PC-3 (cell line): ENCODE results near the gene AUTS2. TPM values are rescaled to one million over a fixed set of nuclear protein-coding genes. Genes with fewer than 3 reads are reported as not detected.
"Not testable (repeated sequence)": the region's sequence is repeated elsewhere in the genome, so short reads cannot be mapped to it uniquely, and the experiment has no call there.

Source experiments
- ATAC-seq: fragments of 200-7000 bp; cut with Tn5 transposase; 2 replicates; pipeline ENCODE4 v1.9.1; 2020; ENCODE audit warnings: mild to moderate bottlenecking, moderate library complexity
- BruUV-seq: library from RNA; stranded (reverse); fragments of 400-500 nt; replicated peaks from 2 replicates; lab custom pipeline; 2021; lab: Mats Ljungman, UMichigan
- CTCF ChIA-PET: fragments of 300-600 bp; sonication (Branson Sonifier 250); formaldehyde crosslinking; loops from one replicate; lab custom pipeline; 2022; ENCODE audit warnings: antibody characterized with exemption; lab: Charles Lee
- POLR2A ChIA-PET: fragments of 300-600 bp; sonication (Branson Sonifier 250); formaldehyde crosslinking; loops from one replicate; lab custom pipeline; 2022; ENCODE audit warnings: antibody characterized with exemption; ENCODE audit not compliant: unreplicated experiment; lab: Charles Lee
- DNase-seq: peaks from one replicate; pipeline ENCODE4 v3.0.0-alpha.2; 2015
- H2AFZ ChIP-seq: fragments of 300-600 bp; sonication (generic); 2 replicates; pipeline ENCODE4 v1.6.0; 2016; ENCODE audit warnings: antibody characterized with exemption, low read length
- H3F3A ChIP-seq: fragments of 300-600 bp; sonication (generic); one replicate; pipeline ENCODE4 v1.6.0; 2017; ENCODE audit warnings: antibody characterized with exemption, low read length, control low read depth, mild to moderate bottlenecking; ENCODE audit not compliant: unreplicated experiment
- H3K27ac ChIP-seq: fragments of 300-600 bp; sonication (generic); 2 replicates; pipeline ENCODE4 v1.5.1; 2016; ENCODE audit warnings: mild to moderate bottlenecking, low read length
- H3K27me3 ChIP-seq: fragments of 300-600 bp; sonication (generic); 2 replicates; pipeline ENCODE4 v1.6.1; 2016; ENCODE audit warnings: low read length, mixed read lengths
- H3K36me3 ChIP-seq: fragments of 300-600 bp; sonication (generic); 2 replicates; pipeline ENCODE4 v1.6.1; 2016; ENCODE audit warnings: low read depth, mixed run types, low read length, mixed read lengths
- H3K4me1 ChIP-seq: fragments of 300-600 bp; sonication (generic); 2 replicates; pipeline ENCODE4 v1.5.1; 2016; ENCODE audit warnings: low read length; ENCODE audit not compliant: insufficient read depth
- H3K4me2 ChIP-seq: fragments of 300-600 bp; sonication (generic); 2 replicates; pipeline ENCODE4 v1.6.0; 2016; ENCODE audit warnings: low read length
- H3K4me3 ChIP-seq: fragments of 300-600 bp; sonication (generic); 2 replicates; pipeline ENCODE4 v1.5.1; 2016; ENCODE audit warnings: mild to moderate bottlenecking, low read length, mixed read lengths
- H3K79me2 ChIP-seq: fragments of 300-600 bp; sonication (generic); 2 replicates; pipeline ENCODE4 v1.6.1; 2017; ENCODE audit warnings: low read length, mixed read lengths
- H3K9ac ChIP-seq: fragments of 300-600 bp; sonication (generic); 2 replicates; pipeline ENCODE4 v1.6.0; 2016; ENCODE audit warnings: mild to moderate bottlenecking, low read length
- H3K9me2 ChIP-seq: fragments of 300-600 bp; sonication (generic); replicated peaks from 2 replicates; pipeline ENCODE4 v1.6.1; 2016; ENCODE audit warnings: mixed run types, low read length, mixed read lengths
- H3K9me3 ChIP-seq: fragments of 300-600 bp; sonication (generic); 2 replicates; pipeline ENCODE4 v1.6.1; 2016; ENCODE audit warnings: low read length, mixed read lengths
- H4K20me1 ChIP-seq: fragments of 300-600 bp; sonication (generic); 2 replicates; pipeline ENCODE4 v1.6.1; 2016; ENCODE audit warnings: low read length, mixed read lengths
- CTCF ChIP-seq: fragments of 300-600 bp; sonication (generic); conservative IDR thresholded peaks from 2 replicates; pipeline ENCODE4 v1.5.1; 2017; ENCODE audit warnings: antibody characterized with exemption, low read depth, mild to moderate bottlenecking, low read length
- EZH2 ChIP-seq: fragments of 300-600 bp; sonication (generic); IDR thresholded peaks from one replicate; pipeline ENCODE4 v1.6.1; 2017; ENCODE audit warnings: antibody characterized with exemption, mild to moderate bottlenecking, low read length; ENCODE audit not compliant: unreplicated experiment
- EZH2phosphoT487 ChIP-seq: fragments of 300-600 bp; sonication (generic); IDR thresholded peaks from 2 replicates; pipeline ENCODE4 v1.6.1; 2018; ENCODE audit warnings: mild to moderate bottlenecking, antibody characterized with exemption, low read length, borderline replicate concordance
- intact Hi-C: fragments of 100-400 bp; cut with micrococcal nuclease; formaldehyde crosslinking; loops from 2 replicates; pipeline ENCODE4 v1.9.0; 2023
- total RNA-seq: library from RNA; depleted of rRNA; stranded (reverse); fragments of >200 nt; gene quantifications from 2 replicates; pipeline ENCODE4 v1.2.3, GENCODE V29; 2014

AUTS2 gene
- total RNA-seq, 1 experiment from 2014 or later = not detected

- H3K4me1 ChIP-seq = no peaks in the 10 kb centered on the region
- no peak overlapping the region for H3K9ac ChIP-seq
- H3K27ac ChIP-seq = no peak overlapping the region
- POLR2A ChIA-PET = no interaction called here
- H3K4me2 ChIP-seq = no peak overlapping the region
- no peaks in the 10 kb centered on the region; the same call in 1 of the 2 replicates for H3K9me3 ChIP-seq
- no peaks in the 10 kb centered on the region for H3K79me2 ChIP-seq
- H2AFZ ChIP-seq = no peak overlapping the region
- H3F3A ChIP-seq = no peaks in the 10 kb centered on the region
- no peaks in the 10 kb centered on the region for H3K27me3 ChIP-seq
- no peak overlapping the region for H3K4me3 ChIP-seq
- TF ChIP-seq CTCF (no peak), EZH2phosphoT487 (no peak), EZH2 (no peak)
- DNase-seq (no peak), ATAC-seq (no peak)
- intact Hi-C loops = no loop called here
- no peaks in the 10 kb centered on the region for H3K9me2 ChIP-seq
- H4K20me1 ChIP-seq = no peaks in the 10 kb centered on the region
- no TSS peak for BruUV-seq
- CTCF ChIA-PET = no interaction called here
- no peaks in the 10 kb centered on the region for H3K36me3 ChIP-seq
Observed at GRCh38 chr7:69782917-69783684, 184.8 kb downstream of the AUTS2 start.

- H2AFZ ChIP-seq, H3K36me3 ChIP-seq, BruUV-seq, H3K79me2 ChIP-seq, H3K27ac ChIP-seq, H4K20me1 ChIP-seq, POLR2A ChIA-PET, intact Hi-C loops, ATAC-seq, H3F3A ChIP-seq, CTCF ChIA-PET, DNase-seq, H3K9me2 ChIP-seq, H3K9me3 ChIP-seq, H3K4me1 ChIP-seq, H3K4me3 ChIP-seq, H3K9ac ChIP-seq, H3K27me3 ChIP-seq, H3K4me2 ChIP-seq: not testable (repeated sequence)
Observed at GRCh38 chr7:69786130-69786529, 187.9 kb downstream of the AUTS2 start.

- no peak overlapping the region for H3K9ac ChIP-seq
- no peaks in the 10 kb centered on the region for H3K79me2 ChIP-seq
- H3K9me2 ChIP-seq = no peaks in the 10 kb centered on the region
- no peaks in the 10 kb centered on the region for H4K20me1 ChIP-seq
- H3K36me3 ChIP-seq = no peaks in the 10 kb centered on the region
- DNase-seq (no peak), ATAC-seq (no peak)
- H3K27me3 ChIP-seq = no peaks in the 10 kb centered on the region
- H3K4me1 ChIP-seq = no peaks in the 10 kb centered on the region
- H2AFZ ChIP-seq = no peak overlapping the region
- ChIA-PET CTCF (no interaction called here), POLR2A (no interaction called here)
- H3K9me3 ChIP-seq = no peaks in the 10 kb centered on the region; the same call in 1 of the 2 replicates
- intact Hi-C loops = no loop called here
- H3K4me2 ChIP-seq = no peak overlapping the region
- no TSS peak for BruUV-seq
- no peak for TF ChIP-seq EZH2phosphoT487
- no peak for TF ChIP-seq EZH2
- no peak for TF ChIP-seq CTCF
- H3K4me3 ChIP-seq = no peak overlapping the region
- H3K27ac ChIP-seq = no peak overlapping the region
- H3F3A ChIP-seq = no peaks in the 10 kb centered on the region
Observed at GRCh38 chr7:69786730-69787395, 188.6 kb downstream of the AUTS2 start.
